NCI-H1417 treated with DMSO at 0.1 percent for 48 hours (cell line): ENCODE data around the gene BTBD9.

ENCODE experiments used
- DNase-seq: peaks from one replicate; lab custom pipeline; 2025; lab: John Stamatoyannopoulos, UW

Gene BTBD9

DNA sequence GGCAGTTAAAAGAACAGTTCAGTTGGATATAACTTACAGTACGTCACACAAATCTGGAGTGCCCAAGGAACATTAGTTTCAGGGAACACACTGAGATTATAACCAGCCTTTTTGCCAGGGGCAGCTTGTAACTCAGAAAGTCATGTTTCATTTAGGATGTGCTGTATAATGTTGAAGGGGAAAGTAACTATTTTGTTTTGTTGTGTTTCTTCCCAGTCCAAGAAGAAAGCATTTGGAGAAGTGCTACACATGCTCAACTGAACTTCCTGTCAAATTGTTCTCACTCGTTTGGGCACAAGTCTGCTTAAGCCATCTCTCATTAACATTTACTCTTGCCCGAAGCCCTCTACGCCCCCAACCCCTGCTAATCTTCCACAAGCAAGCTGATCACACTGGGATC is 157.9 kb downstream of the BTBD9 start:
- no peak for DNase-seq

DNA sequence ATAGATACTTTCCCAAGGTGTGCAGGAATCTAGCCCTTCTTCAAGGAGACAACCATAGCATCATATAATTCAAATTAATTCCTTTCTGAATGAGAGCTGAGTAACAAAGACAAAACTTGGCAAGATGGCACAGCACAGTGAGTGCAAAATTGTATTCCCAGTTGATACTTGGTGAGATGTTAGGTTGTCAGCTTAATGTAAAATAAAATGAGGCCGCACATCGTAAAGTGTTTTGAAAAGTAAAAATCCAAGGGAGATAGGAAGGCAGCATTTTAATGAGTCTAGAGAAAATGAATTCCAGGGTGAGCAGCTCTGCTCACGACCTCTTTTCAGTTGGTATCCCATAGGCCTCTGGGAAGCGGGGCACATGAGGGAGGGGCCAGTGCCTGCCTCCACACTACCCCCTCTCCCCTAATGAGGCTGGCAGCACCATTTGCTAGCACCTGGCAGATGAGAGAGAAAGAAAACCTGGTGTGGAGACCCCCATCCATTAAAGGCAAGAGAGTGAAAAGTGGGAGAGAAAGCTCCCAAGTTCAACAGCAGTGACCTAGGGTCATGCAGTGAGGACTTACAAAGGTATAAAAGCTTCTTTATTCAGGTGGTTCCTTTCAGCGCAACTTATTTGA is 158.4 kb downstream of the BTBD9 start:
- no peak for DNase-seq

DNA sequence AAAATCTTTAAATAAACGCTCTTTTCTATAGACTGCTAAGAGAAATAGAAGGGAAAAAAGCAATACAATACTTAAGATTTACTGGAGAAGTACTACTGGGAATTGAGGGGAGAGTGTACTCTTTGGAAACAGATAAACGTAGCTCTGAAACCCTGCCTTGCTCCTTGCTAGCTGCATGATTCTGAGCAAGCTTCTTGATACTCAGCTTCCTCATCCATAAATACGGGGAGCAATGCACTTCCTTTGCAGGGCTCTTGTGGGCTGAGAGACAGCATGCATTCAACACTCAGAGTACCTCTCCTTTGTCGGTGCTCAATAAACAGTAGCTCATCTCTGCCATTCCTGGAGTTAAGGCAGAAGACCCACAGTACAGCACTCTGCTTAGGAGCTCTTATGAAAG is 159.7 kb downstream of the BTBD9 start:
- DNase-seq: no peak

DNA sequence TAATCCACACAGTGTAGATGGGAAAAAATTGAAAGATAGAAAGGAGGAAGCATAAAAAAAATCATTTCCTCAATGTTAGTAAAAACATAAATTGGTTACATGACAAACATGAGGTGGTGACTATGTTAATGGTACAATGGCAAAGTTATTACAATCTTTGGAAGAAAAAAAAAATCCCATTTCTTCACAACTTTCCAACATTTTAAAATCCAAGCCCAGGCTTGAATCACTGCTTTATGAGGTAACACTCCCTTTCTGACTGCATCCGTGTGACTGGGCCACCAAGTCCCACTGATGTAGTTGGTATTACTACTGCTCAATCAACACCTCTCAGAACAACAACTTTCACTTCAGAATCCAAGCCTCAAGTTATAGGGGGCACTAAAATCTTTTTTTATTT is 160.4 kb downstream of the BTBD9 start:
- DNase-seq: no peak

DNA sequence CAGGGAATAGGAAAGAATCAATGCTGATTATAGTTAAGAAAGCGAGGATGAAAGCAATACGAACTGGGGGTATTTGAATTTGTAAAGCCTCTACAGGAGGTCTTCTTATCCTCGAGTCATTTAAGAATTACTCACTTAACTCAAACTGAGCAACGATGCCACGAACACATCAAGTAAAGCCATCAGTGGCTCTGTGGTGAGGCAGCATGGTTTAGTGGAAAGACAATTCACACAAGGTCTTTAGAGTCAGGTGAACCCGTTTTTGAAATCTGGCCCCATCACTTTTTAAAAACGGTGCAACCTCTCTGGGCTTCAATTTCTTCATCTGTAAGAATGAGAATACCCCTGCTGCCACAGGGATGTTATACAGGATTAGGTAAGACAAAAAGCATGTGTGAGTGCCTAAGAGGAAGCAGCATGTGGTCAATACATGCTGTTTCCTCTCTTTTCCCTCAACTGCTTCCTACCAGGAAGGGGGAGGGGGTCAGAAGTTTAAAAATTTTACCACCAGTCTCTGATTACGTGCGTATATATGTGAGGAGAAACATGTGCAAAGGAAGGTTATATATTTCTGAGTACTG is 162.0 kb downstream of the BTBD9 start:
- DNase-seq: no peak

DNA sequence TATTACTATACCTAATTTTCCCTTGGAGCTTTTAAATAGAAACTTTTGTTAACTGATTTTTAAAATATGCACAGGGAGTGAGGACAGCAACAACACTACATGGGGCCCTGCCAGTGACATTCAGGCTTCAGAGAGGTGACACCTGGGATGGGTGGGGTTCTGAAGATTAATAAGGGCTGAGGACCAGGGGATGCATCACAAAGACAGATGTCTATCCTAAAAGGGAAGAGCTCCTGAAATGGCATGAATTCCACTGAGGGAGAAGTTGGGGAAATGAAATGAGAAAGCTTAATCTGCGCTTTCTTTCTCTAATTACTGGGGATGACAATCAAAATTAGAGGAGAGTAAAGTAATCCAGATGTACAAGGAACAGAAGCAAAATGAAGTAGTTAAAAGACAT is 162.8 kb downstream of the BTBD9 start:
- no peak for DNase-seq

DNA sequence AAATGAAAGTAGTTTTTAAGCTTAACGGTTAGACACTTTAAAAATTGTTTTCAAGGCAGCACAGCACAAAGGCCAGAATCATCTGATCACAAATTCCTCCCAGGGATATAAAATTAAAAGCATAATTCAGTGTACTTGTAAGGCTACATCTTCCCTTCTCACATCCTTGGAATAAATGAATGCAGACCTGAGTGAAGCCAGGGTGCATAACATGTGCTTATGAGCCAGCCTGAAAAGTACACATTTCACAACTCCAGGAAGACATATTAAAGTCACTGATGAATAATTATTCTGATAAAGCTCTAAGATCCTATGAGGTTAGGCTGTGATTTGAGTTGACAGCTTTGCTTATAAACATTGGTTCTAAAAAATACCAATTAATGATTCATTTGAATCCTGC is 163.6 kb downstream of the BTBD9 start:
- no peak for DNase-seq

DNA sequence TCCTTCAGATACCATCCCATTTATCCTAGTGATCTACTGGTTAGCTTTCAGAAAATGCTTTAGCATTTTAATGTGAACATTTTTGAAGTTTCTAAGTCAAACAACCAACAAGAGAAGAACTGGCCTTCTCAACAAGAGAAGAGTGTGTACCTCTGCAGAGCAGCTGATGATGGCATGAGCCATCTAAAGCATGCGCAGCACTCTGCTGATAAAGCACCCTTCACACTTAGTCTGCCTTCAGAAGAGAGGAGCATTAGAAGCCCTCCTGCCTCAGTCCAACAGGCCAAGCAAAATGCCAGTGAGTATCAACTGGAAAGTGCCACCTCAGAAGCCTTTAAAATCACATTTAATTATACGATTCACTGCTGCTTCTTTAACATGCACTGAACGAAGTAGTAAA is 169.2 kb downstream of the BTBD9 start:
- DNase-seq: no peak

DNA sequence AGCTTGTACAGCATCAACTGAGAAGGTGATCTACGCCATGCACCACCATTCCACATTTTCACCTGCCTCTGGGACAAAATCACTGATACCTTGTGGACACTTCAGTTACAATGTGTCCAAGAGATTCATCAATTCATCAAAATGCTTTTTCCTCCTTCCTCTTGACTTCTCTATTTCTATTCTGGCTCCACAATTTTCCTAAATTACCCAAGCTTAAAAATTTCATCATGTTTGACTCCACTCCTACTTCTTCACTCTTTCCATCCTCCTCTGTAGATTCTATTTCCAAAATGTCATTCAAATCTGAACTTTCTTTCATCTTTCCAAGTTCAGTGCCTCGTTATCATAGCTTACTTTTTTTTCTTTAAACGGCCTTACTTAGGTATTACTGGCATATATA is 172.2 kb downstream of the BTBD9 start:
- DNase-seq: no peak

DNA sequence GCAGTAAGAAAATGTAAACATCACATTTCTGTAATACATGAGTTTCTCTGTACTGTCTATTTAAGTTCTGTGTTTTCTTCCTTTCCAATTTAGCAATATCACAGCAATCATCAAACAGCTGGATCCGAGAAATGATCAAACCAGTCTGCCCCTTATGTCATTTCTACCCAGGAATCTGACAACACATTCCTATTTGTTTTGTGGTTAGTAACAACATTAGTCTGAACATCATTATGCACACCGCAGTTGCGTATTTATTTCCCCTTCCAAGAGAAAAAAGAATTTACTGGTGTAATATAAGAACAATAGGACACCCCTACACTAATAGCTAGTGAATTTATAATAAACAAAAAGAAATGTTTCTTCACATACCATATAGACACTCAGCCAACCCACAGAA is 179.5 kb downstream of the BTBD9 start:
- no peak for DNase-seq

DNA sequence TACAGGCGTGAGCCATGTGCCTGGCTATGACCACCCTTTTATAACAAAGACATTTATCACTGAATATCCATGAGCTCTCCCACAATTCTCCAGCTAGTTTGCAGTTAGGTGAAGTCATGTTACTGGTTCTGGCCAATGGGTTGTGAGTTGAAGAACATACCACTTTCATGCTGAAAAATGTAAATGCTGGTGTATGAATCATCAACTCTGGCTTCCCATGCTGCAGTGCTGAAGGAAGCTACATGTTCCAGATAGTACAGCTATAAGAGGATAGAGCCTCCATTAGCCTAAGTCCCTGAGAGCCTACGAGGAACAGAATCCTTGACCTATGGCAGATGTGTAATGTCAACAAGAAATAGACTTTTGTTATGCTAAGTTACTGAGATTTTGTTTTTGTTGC is 180.4 kb downstream of the BTBD9 start:
- DNase-seq: no peak

DNA sequence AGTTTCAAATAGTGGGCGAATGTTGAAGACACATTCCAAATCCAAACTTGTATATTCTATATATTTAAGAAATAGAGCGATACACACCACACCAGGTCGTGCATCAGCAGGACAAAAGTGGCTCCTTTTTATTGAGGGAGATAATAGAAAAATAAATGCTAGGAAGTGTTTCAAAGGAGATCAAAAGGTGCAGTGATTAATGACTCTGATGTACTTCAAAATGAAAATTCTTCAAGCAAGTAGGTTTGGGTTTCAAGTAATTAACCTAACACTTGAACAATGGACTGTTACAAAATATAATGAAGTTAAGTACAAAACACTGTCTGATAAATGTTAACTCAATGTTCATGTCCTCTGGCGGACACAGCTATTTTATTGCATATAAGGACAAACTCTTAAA is 185.9 kb downstream of the BTBD9 start:
- DNase-seq: no peak

DNA sequence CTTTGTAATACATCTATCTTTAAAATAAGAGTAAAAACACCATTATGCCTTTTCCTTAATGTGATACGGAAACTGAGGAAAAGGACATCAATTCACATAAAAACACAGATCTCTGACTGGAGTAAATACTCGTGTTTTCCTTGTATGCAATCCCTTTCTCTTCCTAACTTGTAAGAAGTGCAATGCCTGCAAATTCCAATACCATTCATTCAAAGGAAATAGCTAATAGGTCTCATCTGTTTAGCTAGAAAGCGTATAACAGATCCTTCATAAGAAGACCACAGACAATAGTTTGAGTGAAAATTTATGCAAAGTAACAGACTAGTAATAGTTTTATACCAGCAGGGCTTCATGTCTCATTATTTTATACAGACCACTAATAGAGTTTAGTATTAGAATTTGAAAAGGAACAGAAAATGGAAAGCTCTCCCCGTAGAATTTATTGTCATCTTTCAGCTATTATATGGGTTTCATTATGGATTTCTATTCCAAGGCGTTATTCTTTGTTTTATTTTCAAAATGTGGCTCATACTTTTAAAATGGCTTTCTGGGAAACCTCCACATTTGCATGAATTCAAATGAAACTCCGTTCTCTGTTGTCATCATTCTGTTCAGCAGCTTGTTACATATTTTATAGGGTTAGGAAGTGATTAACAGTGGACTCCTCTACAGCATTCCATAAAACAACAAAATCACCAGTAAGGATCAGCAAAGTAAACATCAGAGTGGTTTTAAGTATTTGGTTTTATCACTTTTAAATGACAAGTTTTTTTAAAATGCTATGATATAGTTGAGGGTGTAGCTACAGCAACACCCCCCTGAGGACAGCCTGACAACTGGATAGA is 186.7 kb downstream of the BTBD9 start:
- no peak for DNase-seq

DNA sequence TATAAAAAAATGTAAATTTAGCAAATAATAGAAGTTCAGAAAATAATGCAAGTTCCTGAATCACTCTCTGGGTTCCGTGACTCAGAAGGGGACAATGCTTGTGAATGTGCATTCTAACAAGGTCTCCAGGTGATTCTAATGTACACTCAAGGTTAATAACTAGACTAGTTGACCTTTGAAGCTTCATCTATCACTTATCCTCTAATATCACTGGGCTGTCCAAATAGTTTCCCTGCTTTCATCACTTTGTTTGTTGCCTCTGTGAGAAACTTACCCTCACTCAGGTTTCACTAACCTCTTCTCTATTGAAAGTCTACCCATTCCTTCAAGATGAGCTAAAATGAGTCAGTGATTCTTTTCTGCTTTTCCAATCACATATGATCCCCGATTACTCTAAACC is 189.0 kb downstream of the BTBD9 start:
- no peak for DNase-seq

DNA sequence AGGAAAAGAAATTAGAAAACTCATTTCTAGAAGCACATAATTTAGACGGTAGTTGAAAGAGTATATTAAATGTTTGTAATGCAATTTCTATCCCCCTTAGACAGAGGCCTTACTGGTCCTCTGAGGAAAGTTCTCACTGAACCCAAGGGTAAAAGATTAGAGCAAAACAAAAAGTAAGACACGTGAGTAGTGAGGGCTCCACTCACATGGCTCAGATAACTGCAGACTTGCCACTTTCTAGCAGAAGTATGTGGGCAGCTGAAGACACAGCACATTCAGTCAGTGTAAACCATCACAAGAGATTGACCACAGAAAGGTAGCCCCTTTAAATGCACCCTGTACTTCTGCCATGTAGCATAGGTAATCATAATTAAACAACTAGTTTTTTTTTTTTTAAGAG is 193.8 kb downstream of the BTBD9 start:
- DNase-seq: no peak

DNA sequence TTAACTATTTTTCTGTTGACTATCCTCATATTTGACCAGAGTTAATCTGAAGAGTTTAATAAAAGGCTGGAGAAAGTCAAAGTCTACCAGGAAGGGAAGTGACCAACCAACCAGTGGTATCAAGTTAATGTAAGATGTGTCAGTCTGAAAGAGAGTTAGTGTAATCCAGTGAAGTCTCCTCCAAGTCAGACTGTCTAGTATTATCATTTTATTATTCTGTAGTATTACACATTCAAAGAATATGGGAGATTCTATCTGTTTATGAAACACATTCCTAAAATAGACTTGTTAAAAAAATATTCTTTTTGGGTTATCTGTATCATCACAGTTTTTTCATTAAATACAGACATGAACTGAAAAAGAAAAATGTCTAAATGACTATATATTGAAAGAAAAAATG is 194.4 kb downstream of the BTBD9 start:
- DNase-seq: no peak

DNA sequence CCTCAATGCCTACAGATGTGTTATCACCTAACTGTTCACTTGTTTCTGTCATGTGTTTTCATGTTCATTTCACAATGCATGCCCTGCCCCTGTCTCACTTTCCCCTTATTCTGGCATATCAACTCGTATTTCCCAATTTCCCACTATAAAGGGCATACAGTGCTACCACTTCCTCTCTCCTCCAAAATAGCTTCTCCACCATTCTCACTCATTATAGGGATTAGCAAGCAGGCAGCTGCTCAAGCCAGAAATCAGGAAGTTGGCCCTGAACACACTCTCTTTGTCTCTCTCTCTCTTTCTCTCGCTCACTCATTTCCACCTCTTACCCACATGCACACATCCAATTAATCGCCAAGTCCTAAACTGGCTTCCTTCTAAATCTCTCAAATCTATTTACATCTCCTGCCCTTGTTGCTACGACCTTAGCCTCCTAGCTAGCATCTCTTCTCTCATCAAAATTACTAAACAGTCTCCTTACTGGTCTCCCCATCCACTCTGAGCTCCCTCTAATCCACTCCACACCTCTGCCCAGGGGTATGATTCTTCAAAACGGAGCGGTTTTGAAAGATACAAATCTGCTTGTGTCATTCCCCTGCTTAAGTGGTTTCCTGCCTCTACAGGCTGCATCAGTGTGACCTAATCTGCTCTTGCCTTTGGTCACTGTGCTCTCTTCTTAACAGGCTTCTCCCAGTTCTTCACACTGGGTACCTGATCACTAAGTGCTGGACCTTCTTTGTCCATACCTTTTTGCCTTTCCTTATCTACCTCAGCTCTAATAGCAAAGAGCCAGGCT is 196.2 kb downstream of the BTBD9 start:
- no peak for DNase-seq

DNA sequence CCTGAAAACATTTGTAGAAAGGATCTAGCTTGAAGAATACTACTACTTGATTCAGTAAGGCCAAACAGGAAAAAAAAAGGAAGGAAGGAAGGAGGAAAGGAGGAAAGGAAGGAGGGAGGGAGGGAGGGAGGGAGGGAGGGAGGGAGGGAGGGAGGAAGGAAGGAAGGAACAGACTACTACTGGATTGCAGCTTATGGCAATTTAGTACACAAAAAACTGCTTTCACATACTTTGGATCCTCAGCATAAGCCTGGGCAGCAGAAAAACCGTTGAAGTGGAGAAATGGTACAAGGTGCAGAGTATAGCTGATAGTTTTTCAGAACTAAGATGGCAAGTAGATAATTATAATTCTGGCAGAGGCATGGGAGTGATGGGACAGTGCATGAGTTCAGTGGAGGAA is 201.6 kb downstream of the BTBD9 start:
- DNase-seq: no peak

DNA sequence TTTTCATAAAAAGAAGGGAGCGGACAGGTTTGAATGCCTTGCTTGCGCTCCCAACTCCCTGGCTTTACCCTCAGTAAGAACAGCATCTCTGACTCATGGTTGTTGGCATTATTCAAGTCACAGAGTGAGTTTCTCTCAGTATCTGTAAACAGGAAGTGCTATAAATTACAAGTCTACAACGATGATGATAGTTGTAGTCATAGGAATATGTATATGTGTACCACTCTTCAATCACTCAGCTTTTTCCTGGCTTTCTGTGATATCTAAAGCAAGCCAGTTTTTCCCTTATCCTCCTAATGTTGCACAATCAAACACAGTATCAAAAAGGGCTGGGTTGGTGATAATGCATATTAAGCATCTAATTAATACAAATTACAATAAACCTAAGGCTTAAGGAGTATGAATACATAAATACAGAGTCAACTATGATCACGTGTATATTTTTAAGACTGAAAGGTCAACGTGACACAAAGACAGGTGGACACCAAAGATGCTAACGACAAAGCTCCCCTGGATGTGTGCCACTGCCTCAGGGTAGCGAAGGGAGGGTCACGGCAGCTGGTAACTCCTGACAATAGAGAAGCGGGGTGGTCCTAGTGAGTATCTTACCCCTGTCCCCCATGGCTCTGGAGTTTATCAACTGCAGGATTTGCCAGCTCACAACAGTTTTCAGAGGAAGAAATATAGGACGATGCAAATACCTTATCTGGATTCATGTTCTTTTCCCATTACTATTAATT is 202.8 kb downstream of the BTBD9 start:
- DNase-seq: no peak

DNA sequence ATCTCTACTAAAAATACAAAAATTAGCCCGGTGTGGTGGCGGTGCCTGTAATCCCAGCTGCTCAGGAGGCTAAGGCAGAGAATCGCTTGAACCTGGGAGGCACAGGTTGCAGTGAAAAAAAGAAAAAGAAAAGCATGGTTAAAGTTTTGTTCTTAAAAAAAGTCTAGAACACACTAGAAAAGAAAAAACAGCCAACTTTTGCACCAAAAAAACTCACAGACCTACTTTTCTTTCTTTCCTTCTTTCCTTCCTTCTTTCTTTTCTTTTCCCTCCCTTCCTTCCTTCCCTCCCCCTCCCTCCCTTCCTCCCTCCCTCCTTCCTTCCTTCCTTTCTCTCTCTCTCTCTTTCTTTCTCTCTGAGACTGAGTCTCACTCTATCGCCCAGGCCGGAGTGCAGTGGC is 204.4 kb downstream of the BTBD9 start:
- no peak for DNase-seq

DNA sequence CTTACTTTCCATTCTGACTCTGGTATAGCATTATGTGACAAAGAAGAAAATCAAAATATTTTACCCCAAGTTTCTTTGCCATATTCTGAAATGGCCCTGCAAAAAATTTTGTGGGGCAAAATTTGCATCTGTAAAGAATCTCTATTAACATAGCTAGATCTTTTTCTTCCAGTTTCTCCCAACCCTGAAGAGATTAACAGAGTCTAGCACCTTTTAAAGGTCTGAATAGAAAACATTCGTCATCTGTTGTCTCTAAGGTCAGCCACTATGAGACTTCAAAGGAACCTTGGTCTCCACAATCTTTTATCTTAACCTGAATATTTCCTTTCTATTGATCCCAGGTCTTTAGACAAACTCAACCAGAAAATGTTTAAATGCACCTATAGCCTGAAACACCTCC is 205.7 kb downstream of the BTBD9 start:
- DNase-seq: no peak

DNA sequence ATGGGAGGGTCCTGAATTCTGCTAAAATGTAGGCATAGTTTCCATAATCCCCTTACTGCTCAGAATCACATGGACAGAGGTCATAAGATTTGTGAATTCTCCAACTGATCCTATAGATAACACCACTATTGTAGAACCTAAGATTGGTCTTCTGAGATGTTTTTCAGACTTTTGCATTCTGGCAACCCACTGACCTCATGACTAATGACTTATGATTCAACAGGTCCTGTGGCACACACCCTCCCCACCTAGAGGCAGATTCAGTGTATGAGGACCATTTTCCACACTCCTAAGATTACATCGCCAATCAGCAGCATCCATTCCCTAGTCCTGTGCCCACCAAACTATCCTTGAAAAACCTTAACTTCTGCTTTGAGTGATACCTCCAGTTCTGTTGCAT is 207.2 kb downstream of the BTBD9 start:
- no peak for DNase-seq
